ENCODE measurements around the gene PCDHGC4.

PCDHGC4 gene

GRCh38 chr5:141532726-141533125 is 47.9 kb downstream of the PCDHGC4 start:
- no peak for DNase-seq

GRCh38 chr5:141533897-141534296 is 49.1 kb downstream of the PCDHGC4 start:
- DNase-seq, result no peak

DNA sequence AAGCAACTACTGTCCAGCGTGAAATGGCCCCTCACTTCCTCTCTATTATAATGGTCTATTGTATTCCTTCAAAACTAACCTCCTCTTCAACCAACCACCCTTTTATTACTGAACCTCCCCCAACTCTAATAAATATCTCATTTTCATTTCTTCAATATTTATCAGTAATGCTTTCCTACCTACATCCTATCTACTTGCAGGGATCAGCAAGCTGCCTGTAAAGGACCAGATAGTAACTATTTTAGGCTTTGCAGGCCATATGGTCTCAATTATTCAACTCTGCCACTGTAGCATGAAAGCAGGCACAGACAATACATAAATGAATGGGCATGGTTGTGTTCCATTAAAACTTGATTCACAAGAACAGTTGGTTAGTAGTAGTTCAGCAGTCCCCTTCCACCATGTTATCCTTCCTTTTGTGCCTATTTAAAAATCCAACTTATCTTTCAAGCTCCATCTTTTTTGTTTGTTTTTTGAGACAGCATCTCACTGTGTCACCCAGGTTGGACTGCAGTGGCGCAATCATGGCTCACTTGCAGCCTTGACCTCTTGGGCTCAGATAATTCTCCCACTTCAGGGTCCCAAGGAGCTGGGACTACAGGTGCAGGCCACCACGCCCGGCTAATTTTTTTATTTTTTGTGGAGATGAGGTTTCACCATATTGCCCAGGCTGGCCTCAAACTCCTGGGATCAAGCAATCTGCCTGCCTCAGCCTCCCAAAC is 49.8 kb downstream of the PCDHGC4 start:
- no peak for DNase-seq
